Small intestine (tissue), 7 donors: Measurements from ENCODE around the gene GIGYF1. TPM values are rescaled to one million over a fixed set of nuclear protein-coding genes. Genes with fewer than 3 reads are reported as not detected.
"Not testable (repeated sequence)": the region's sequence is repeated elsewhere in the genome, so short reads cannot be mapped to it uniquely, and the experiment has no call there.

Experiments
- DNase-seq, 2 donors: peaks; one replicate each; pipeline versions ENCODE4 v3.0.0 to v3.0.0-alpha.2; 2013
- FAIRE-seq: peaks from 2 replicates; lab custom pipeline; 2012; peaks lifted over from hg19 to GRCh38; lab: Jason Lieb, UNC
- H3K27ac ChIP-seq, 3 donors: one replicate each; pipeline ENCODE4 v1.5.1; 2013; ENCODE audit warnings: low read length in 2 of 3, mild to moderate bottlenecking in 2 of 3, control low read depth in 1 of 3, inconsistent platforms in 1 of 3, low read depth in 1 of 3, moderate library complexity in 1 of 3
- H3K27me3 ChIP-seq, 3 donors: one replicate each; pipeline ENCODE4 v1.6.1; 2013; ENCODE audit warnings: low read length in 3 of 3, inconsistent platforms in 1 of 3; ENCODE audit not compliant: control insufficient read depth in 3 of 3, insufficient read depth in 3 of 3
- H3K36me3 ChIP-seq, 3 donors: one replicate each; pipeline ENCODE4 v1.6.1; 2013; ENCODE audit warnings: low read length in 3 of 3, inconsistent platforms in 1 of 3, low read depth in 1 of 3, mild to moderate bottlenecking in 1 of 3, moderate library complexity in 1 of 3; ENCODE audit not compliant: control insufficient read depth in 3 of 3, insufficient read depth in 2 of 3
- H3K4me1 ChIP-seq, 3 donors: one replicate each; pipeline ENCODE4 v1.6.1; 2013; ENCODE audit warnings: low read length in 2 of 3, inconsistent platforms in 1 of 3, low read depth in 1 of 3, mild to moderate bottlenecking in 1 of 3, moderate library complexity in 1 of 3; ENCODE audit not compliant: control insufficient read depth in 3 of 3, insufficient read depth in 2 of 3
- H3K4me3 ChIP-seq, 3 donors: one replicate each; pipeline ENCODE4 v1.5.1; 2013; ENCODE audit warnings: low read length in 3 of 3, control low read depth in 1 of 3, inconsistent platforms in 1 of 3, low read depth in 1 of 3, mild to moderate bottlenecking in 1 of 3, moderate library complexity in 1 of 3
- H3K9me3 ChIP-seq, 2 donors: one replicate each; pipeline ENCODE4 v1.6.1; 2013; ENCODE audit warnings: low read depth in 1 of 2, low read length in 1 of 2; ENCODE audit not compliant: control insufficient read depth in 2 of 2, insufficient read depth in 1 of 2
- WGBS, 3 donors: extraction: QIAGEN DNeasy Blood & Tissue Kit; methylation state at CpG; one replicate each; pipeline ENCODE4 v1.1.7; 2013; 5-methylcytosine and 5-hydroxymethylcytosine counted together
- polyA plus RNA-seq, 4 donors: library from polyadenylated mRNA; stranded (reverse) in 3 of 4; unstranded in 1 of 4; fragments of 200-250 nt in 3 of 4; fragments of 120-200 nt in 1 of 4; gene quantifications; one replicate each; pipeline versions ENCODE4 v1.2.1 to v1.2.3, GENCODE V29; 2013
- donor health status: healthy with polysubstance abuse.
- donor health status: control.
- donor health status: control.
- donor health status: Bipolar disorder and iron deficiency.
- donor health status: healthy.

The GIGYF1 gene
- polyA plus RNA-seq, 4 donors = 15.7 to 49.1 (median 17.9) TPM

GRCh38 chr7:100726996-100727761, 33.1 kb upstream of the GIGYF1 start:
- no peaks in the 10 kb centered on the region for H3K36me3 ChIP-seq
- H3K27ac ChIP-seq = no peak overlapping the region
- H3K4me3 ChIP-seq = no peak overlapping the region
- DNase-seq (no peak), FAIRE-seq (no peak)
- WGBS, 3 donors = 57 to 64% (median 64%) methylated on average over 12 of the region's 12 CpGs
- no peaks in the 10 kb centered on the region for H3K9me3 ChIP-seq
- no peaks in the 10 kb centered on the region for H3K4me1 ChIP-seq
- peaks cover 3 to 10% (median 3%) of the 10 kb centered on the region in 3 donors for H3K27me3 ChIP-seq

DNA sequence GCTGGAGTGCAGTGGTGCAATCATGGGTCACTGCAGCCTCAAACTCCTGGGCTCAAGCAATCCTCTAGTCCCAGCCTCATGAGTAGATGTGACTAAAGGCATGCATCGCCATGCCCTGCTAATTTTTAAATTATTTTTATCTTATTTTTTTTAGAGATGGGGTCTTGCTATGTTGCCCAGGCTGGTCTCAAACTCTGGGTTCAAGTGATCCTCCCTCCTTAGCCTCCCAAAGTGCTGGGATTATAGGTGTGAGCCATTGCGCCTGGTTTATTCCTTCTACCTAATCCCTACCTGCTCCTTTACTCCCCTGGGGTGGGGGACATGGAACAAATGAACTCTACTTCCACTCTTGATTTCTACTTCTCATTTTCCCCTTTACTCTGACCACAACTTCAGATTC, 30.3 kb upstream of the GIGYF1 start:
- 91 to 100% (median 93%) methylated on average over 2 of the region's 2 CpGs for WGBS, 3 donors
- not testable (repeated sequence) for H3K27ac ChIP-seq, H3K4me3 ChIP-seq, H3K9me3 ChIP-seq, FAIRE-seq, H3K36me3 ChIP-seq, DNase-seq
- Histone ChIP-seq H3K4me1 (peaks cover 0 to 12% (median 0%) of the 10 kb centered on the region in 3 donors), H3K27me3 (peaks cover 11 to 34% (median 23%) of the 10 kb centered on the region in 3 donors)

DNA sequence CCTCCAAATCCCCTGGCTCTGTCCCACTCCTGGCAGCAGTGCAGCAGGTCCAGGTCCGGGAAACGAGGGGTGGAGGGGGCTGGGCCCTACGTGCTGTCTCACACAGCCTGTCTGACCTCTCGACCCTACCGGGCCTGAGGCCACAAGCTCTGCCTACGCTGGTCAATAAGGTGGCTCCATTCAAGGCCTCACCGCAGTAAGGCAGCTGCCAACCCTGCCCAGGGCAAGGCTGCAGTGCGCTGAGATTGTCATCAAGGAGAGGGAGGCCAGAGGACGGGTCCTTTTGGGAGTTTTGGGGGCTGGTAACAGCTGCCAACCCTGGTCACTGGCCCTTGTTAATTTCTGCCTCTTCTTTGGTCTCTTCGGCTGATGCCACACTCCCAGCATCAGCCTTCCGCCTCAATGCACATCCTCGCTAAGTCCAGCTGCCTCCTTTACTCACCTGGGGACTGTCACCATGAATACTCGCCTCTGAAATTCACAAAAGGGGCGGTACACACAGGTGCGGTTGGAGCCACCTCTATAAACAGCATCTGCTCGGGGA, 29.8 kb upstream of the GIGYF1 start:
- DNase-seq = no peak
- no peaks in the 10 kb centered on the region for H3K36me3 ChIP-seq
- peaks cover 11 to 38% (median 23%) of the 10 kb centered on the region in 3 donors for H3K27me3 ChIP-seq
- H3K4me1 ChIP-seq = peaks cover 0 to 12% (median 0%) of the 10 kb centered on the region in 3 donors
- H3K9me3 ChIP-seq = no peaks in the 10 kb centered on the region
- H3K27ac ChIP-seq = no peak overlapping the region
- no peak for FAIRE-seq
- 69 to 80% (median 73%) methylated on average over 16 of the region's 16 CpGs for WGBS, 3 donors
- H3K4me3 ChIP-seq = no peak overlapping the region

DNA sequence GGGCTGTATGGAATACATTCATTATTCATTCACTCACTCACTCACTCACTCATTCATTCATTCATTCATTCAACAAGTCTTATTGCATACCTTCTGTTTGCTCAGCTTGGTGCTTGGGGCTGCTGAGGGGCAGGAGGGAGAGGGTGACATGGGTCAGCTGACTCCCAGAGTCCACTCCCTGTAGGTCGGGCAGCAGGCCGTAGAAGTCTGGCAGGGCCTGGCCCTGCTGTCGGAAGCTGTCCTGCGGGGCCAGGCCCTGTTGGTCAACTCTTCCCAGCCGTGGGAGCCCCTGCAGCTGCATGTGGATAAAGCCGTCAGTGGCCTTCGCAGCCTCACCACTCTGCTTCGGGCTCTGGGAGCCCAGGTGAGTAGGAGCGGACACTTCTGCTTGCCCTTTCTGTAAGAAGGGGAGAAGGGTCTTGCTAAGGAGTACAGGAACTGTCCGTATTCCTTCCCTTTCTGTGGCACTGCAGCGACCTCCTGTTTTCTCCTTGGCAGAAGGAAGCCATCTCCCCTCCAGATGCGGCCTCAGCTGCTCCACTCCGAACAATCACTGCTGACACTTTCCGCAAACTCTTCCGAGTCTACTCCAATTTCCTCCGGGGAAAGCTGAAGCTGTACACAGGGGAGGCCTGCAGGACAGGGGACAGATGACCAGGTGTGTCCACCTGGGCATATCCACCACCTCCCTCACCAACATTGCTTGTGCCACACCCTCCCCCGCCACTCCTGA, 28.6 kb upstream of the GIGYF1 start:
- 79 to 86% (median 85%) methylated on average over 17 of the region's 17 CpGs for WGBS, 3 donors

GRCh38 chr7:100721505-100721812, 27.4 kb upstream of the GIGYF1 start:
- DNase-seq (no peak), FAIRE-seq (no peak)
- no peak overlapping the region for H3K27ac ChIP-seq
- 65 to 78% (median 72%) methylated on average over 8 of the region's 8 CpGs for WGBS, 3 donors
- H3K36me3 ChIP-seq = no peaks in the 10 kb centered on the region
- no peaks in the 10 kb centered on the region for H3K9me3 ChIP-seq
- H3K27me3 ChIP-seq = peaks cover 11 to 38% (median 23%) of the 10 kb centered on the region in 3 donors
- peaks cover 0 to 12% (median 0%) of the 10 kb centered on the region in 3 donors for H3K4me1 ChIP-seq
- H3K4me3 ChIP-seq = no peak overlapping the region

More for the DNA sequence above, 28.6 kb upstream of the GIGYF1 start:
- Histone ChIP-seq H3K27ac (no peak overlapping the region), H3K9me3 (no peaks in the 10 kb centered on the region), H3K36me3 (no peaks in the 10 kb centered on the region), H3K27me3 (peaks cover 11 to 38% (median 23%) of the 10 kb centered on the region in 3 donors), H3K4me1 (peaks cover 0 to 12% (median 0%) of the 10 kb centered on the region in 3 donors), H3K4me3 (no peak overlapping the region)
- DNase-seq (no peak), FAIRE-seq (no peak)

DNA sequence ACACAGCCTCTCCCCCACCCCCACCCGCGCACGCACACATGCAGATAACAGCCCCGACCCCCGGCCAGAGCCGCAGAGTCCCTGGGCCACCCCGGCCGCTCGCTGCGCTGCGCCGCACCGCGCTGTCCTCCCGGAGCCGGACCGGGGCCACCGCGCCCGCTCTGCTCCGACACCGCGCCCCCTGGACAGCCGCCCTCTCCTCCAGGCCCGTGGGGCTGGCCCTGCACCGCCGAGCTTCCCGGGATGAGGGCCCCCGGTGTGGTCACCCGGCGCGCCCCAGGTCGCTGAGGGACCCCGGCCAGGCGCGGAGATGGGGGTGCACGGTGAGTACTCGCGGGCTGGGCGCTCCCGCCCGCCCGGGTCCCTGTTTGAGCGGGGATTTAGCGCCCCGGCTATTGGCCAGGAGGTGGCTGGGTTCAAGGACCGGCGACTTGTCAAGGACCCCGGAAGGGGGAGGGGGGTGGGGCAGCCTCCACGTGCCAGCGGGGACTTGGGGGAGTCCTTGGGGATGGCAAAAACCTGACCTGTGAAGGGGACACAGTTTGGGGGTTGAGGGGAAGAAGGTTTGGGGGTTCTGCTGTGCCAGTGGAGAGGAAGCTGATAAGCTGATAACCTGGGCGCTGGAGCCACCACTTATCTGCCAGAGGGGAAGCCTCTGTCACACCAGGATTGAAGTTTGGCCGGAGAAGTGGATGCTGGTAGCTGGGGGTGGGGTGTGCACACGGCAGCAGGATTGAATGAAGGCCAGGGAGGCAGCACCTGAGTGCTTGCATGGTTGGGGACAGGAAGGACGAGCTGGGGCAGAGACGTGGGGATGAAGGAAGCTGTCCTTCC, 26.8 kb upstream of the GIGYF1 start:
- Histone ChIP-seq H3K27me3 (peaks cover 11 to 38% (median 23%) of the 10 kb centered on the region in 3 donors), H3K4me3 (no peak overlapping the region), H3K27ac (no peak overlapping the region), H3K9me3 (no peaks in the 10 kb centered on the region), H3K4me1 (peaks cover 0 to 12% (median 0%) of the 10 kb centered on the region in 3 donors), H3K36me3 (no peaks in the 10 kb centered on the region)
- DNase-seq (peak in 1 of 2 donors; percentile 12), FAIRE-seq (no peak)
- WGBS, 3 donors = 4 to 7% (median 4%) methylated on average over 32 to 56 of the region's 56 CpGs

GRCh38 chr7:100720279-100720670, 26.2 kb upstream of the GIGYF1 start, which contains the start of gene EPO:
EPO (plus strand) TSS chr7:100720468; CDS start chr7:100720981, 513 bp downstream.
- H3K36me3 ChIP-seq = no peaks in the 10 kb centered on the region
- no peaks in the 10 kb centered on the region for H3K9me3 ChIP-seq
- FAIRE-seq = no peak
- peak in 1 of 2 donors; percentile 11 for DNase-seq
- H3K4me3 ChIP-seq = no peak within 1 kb of the TSS
- H3K4me1 ChIP-seq = peaks cover 0 to 12% (median 0%) of the 10 kb centered on the region in 3 donors
- H3K27me3 ChIP-seq = peaks cover 11 to 38% (median 23%) of the 10 kb centered on the region in 3 donors
- 3% methylated on average over 20 to 21 of the region's 21 CpGs for WGBS, 3 donors
- no peak within 1 kb of the TSS for H3K27ac ChIP-seq
